Peyer's patch (tissue), 4 donors: ENCODE data around the gene PTPRE. TPM values are rescaled to one million over a fixed set of nuclear protein-coding genes. Genes with fewer than 3 reads are reported as not detected.
A peak's percentile ranks its signal among the peaks of the same experiment; 100 is the strongest.

Experiments used
- DNase-seq, 3 donors: peaks; one replicate each; pipeline ENCODE4 v3.0.0-alpha.2; 2017 to 2019
- H3K27ac ChIP-seq, 4 donors: fragments of 200-600 bp; sonication (generic); one replicate each; pipeline ENCODE4 v1.5.1; 2016 to 2019
- H3K27me3 ChIP-seq, 2 donors: fragments of 200-600 bp; sonication (generic); one replicate each; pipeline ENCODE4 v1.5.1; 2019
- H3K36me3 ChIP-seq, 3 donors: fragments of 200-600 bp; sonication (generic); one replicate each; pipeline ENCODE4 v1.5.1; 2016 to 2019
- H3K4me1 ChIP-seq, 4 donors: fragments of 200-600 bp; sonication (generic); one replicate each; pipeline ENCODE4 v1.5.1; 2016 to 2019
- H3K4me3 ChIP-seq, 4 donors: fragments of 200-600 bp; sonication (generic); 1 replicate in 3 of 4; 2 replicates in 1 of 4; pipeline ENCODE4 v1.5.1; 2016 to 2019; ENCODE audit warnings: mild to moderate bottlenecking in 1 of 4
- H3K9me3 ChIP-seq, 4 donors: fragments of 200-600 bp; sonication (generic); one replicate each; pipeline ENCODE4 v1.5.1; 2016 to 2019; ENCODE audit warnings: mild to moderate bottlenecking in 1 of 4
- POLR2A ChIP-seq, 2 donors: fragments of 450-650 bp; IDR thresholded peaks; one replicate each; pipeline ENCODE4 v1.5.1; 2017; ENCODE audit warnings: antibody characterized with exemption in 2 of 2, mild to moderate bottlenecking in 2 of 2, moderate library complexity in 2 of 2
- total RNA-seq, 4 donors: library from RNA; depleted of rRNA; stranded (reverse); fragments of >200 nt; gene quantifications; one replicate each; pipeline ENCODE4 v1.1.0, GENCODE V29; 2016
- TF ChIP-seq, protein P1 (sequence below), 6 experiments: fragments of 450-650 bp in 4 of 6; fragments of 200-600 bp in 2 of 6; sonication (generic) in 1 of 6; IDR thresholded peaks; one replicate each; pipeline ENCODE4 v1.5.1; 2017 to 2019; ENCODE audit warnings: antibody characterized with exemption in 6 of 6, mild to moderate bottlenecking in 3 of 6, moderate library complexity in 1 of 6

Gene PTPRE
- total RNA-seq, 4 donors from 2014 or later: 24.0 to 48.7 (median 35.4) TPM

DNA sequence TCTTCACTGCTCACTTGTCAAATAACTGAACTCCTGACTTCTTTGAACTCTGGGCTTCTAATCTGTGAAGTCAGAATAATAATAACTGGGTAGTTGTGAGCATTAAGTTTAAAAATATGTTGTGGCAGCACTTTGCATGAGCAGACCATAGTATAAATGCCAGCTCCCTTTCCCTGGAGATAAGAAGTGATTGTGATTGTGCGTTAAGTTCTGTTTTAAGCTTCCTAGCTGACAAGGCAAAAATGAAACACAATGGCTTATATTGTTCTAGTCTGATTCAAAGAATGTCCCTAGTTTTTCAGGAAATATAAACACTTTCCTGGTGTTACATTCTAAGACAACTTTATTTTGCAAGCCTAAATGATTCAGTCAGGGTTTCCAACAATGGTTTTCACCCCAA, 61.8 kb downstream of the PTPRE start:
- H3K9me3 ChIP-seq: no peaks in the 10 kb centered on the region
- DNase-seq: no peak
- H3K27me3 ChIP-seq: no peaks in the 10 kb centered on the region
- no peaks in the 10 kb centered on the region for H3K36me3 ChIP-seq
- no peak overlapping the region for H3K27ac ChIP-seq
- no peak for TF ChIP-seq POLR2A (IDR thresholded peaks at IDR 0.05)
- TF ChIP-seq, protein P1, sequence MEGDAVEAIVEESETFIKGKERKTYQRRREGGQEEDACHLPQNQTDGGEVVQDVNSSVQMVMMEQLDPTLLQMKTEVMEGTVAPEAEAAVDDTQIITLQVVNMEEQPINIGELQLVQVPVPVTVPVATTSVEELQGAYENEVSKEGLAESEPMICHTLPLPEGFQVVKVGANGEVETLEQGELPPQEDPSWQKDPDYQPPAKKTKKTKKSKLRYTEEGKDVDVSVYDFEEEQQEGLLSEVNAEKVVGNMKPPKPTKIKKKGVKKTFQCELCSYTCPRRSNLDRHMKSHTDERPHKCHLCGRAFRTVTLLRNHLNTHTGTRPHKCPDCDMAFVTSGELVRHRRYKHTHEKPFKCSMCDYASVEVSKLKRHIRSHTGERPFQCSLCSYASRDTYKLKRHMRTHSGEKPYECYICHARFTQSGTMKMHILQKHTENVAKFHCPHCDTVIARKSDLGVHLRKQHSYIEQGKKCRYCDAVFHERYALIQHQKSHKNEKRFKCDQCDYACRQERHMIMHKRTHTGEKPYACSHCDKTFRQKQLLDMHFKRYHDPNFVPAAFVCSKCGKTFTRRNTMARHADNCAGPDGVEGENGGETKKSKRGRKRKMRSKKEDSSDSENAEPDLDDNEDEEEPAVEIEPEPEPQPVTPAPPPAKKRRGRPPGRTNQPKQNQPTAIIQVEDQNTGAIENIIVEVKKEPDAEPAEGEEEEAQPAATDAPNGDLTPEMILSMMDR (IDR thresholded peaks at IDR 0.05): no peak
- no peak overlapping the region for H3K4me3 ChIP-seq
- peaks cover 0 to 3% (median 0%) of the 10 kb centered on the region in 4 donors for H3K4me1 ChIP-seq

DNA sequence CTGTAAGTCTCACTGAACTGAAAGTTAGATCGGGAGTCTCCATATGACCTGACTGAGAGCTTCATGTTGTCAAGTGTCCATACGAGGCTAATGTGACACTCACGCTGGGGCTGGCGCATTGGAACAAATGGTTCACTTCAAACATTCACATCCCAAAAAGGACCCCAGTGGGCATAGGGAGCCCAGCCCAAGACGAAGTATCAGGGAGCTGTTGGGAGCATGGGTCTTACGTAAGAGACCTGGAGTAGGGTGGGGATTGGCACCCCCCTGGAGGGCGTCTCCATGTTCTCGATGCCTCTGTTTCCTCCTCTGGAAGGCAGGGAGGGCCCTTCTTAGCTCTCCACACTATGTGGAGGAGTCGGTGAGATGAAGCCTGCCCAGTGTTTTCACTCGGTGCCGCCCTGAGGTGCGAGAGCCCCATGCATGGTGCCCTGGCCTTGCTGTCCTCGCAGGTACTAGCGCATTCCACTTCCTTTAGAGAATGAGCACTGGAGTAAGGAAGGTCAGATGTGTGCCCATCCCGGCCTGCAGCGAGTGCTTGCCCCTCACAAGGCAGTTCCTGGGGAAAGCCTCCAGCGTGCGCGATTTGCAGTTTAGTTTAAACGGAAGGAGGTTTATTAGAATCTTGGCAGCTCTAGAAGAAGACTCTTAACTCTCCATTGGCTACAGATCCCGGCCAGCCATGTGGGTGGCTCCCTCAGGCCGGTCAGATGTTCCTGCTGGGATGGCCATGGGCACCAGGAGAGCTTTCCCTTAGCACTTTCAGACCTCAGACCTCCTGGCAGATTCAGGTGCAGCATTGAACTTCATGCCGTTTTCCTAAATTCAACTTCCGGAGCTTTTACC, 64.4 kb downstream of the PTPRE start:
- Histone ChIP-seq H3K27me3 (no peaks in the 10 kb centered on the region), H3K36me3 (no peaks in the 10 kb centered on the region), H3K27ac (peak overlapping the region in 1 of 4 donors; percentile 34), H3K4me1 (peaks cover 0 to 3% (median 0%) of the 10 kb centered on the region in 4 donors), H3K9me3 (no peaks in the 10 kb centered on the region), H3K4me3 (no peak overlapping the region)
- TF ChIP-seq, protein P1 (IDR thresholded peaks at IDR 0.05): no peak
- no peak for TF ChIP-seq POLR2A (IDR thresholded peaks at IDR 0.05)
- peak in 1 of 3 donors; percentile 38 for DNase-seq

DNA sequence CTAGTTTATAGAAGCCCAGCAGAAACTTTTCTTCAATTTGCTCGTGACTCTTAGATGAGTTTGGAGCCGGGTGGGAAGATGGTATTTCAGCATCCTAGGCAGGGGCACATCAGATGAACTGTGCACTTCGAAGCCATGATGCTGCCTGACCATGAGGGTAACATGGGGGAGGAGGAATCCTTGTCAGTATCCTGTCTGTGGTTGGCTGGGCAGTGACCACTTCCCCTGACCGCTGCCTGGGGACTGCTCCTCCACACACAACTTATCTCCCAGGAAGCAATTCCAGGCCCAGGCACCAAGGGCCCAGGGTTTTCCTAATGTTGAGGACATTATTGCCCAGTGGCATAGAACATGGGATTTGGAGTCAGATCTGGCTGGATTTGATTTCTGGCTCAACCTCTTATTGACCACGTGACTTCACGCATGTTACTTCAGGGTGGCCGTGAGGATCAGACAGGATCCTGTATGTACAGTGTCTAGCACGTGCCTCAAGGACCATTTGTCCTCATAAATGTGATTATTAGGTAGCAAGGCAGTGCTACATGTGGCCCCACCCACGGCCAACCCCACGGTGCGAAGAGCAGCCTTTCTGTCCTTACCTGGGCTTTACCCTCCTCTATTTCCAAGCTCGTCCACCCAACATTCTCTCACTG, 65.2 kb downstream of the PTPRE start:
- peak in 1 of 3 donors; percentile 38 for DNase-seq
- H3K4me1 ChIP-seq: peaks cover 0 to 3% (median 0%) of the 10 kb centered on the region in 4 donors
- no peaks in the 10 kb centered on the region for H3K9me3 ChIP-seq
- no peak overlapping the region for H3K4me3 ChIP-seq
- no peaks in the 10 kb centered on the region for H3K27me3 ChIP-seq
- H3K36me3 ChIP-seq: no peaks in the 10 kb centered on the region
- TF ChIP-seq, protein P1 (IDR thresholded peaks at IDR 0.05): no peak
- TF ChIP-seq POLR2A (IDR thresholded peaks at IDR 0.05): no peak
- H3K27ac ChIP-seq: no peak overlapping the region

DNA sequence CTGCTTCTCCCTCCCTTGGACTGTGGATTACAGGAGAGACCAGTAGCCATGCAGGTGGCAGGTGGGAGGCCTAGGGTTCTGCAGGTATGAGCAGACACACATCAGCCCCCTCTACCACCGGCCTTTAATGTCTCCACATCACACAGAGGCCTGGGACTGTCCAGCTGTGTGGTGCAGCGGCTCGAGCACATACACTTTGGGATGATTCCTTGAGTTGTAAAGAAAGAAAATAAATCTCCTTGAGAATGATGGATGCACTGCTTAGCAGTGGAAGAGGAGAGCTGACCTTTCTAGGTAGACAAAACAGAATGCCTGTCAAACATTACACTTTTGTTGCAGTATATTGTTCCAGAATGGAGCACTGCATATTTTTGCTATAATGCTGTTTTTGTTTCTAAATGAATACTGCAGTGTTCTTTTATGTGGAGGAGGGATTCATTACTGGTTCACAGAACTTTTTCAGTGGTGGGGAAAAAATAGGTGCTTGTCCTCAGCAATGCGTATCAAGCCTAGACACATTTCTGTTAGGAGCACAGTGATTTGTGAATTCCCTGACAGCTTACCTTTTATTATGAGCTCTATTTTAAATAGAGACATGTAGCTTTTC, 66.0 kb downstream of the PTPRE start:
- Histone ChIP-seq H3K4me3 (no peak overlapping the region), H3K36me3 (no peaks in the 10 kb centered on the region), H3K27me3 (no peaks in the 10 kb centered on the region), H3K9me3 (no peaks in the 10 kb centered on the region), H3K4me1 (peaks cover 0 to 4% (median 0%) of the 10 kb centered on the region in 4 donors), H3K27ac (no peak overlapping the region)
- DNase-seq: peak in 1 of 3 donors; percentile 33
- TF ChIP-seq POLR2A (IDR thresholded peaks at IDR 0.05): no peak
- TF ChIP-seq, protein P1 (IDR thresholded peaks at IDR 0.05): no peak

DNA sequence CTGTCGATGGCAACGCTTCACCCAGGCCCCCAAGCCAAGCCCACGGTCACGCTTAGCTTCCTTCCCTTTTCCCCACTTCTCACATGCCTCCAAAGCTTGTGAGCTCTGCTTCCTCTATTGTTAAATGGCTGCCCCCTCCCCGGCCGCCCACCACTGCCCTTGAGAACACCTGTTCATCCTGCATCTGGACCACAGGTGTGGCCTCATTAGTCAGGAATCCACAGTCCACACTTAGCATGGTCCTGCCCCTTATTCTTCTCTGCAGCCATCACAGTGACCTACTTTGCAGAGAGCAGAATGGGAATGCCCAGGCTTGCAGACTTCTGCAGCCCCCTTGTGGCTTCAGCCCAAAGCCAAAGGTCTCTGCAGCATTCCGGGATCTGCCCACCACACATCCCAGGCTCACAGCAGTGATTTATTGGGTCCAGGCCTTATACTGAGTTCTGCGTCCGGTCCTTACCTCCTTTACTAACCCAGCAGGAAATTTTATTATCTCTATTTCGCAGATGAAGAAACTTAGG, 66.9 kb downstream of the PTPRE start:
- no peak for TF ChIP-seq POLR2A (IDR thresholded peaks at IDR 0.05)
- TF ChIP-seq, protein P1 (IDR thresholded peaks at IDR 0.05): peak in 1 of 6 experiments; percentile 8
- Histone ChIP-seq H3K4me1 (peaks cover 0 to 11% (median 0%) of the 10 kb centered on the region in 4 donors), H3K9me3 (no peaks in the 10 kb centered on the region), H3K27me3 (no peaks in the 10 kb centered on the region), H3K36me3 (no peaks in the 10 kb centered on the region), H3K4me3 (no peak overlapping the region), H3K27ac (no peak overlapping the region)
- peak in 1 of 3 donors; percentile 41 for DNase-seq
